H7 (cell line): ENCODE results near the gene SMG7. TPM values are rescaled to one million over a fixed set of nuclear protein-coding genes. Genes with fewer than 3 reads are reported as not detected.

Experiments
- DNase-seq: peaks from one replicate; pipeline ENCODE4 v3.0.0; 2012
- H3K27me3 ChIP-seq: 2 replicates; pipeline ENCODE4 v1.6.0; 2011; ENCODE audit warnings: mild to moderate bottlenecking, low read length; ENCODE audit not compliant: control insufficient read depth, insufficient read depth
- H3K36me3 ChIP-seq: replicated peaks from 2 replicates; pipeline ENCODE4 v1.5.1; 2011; ENCODE audit warnings: low read length; ENCODE audit not compliant: control insufficient read depth, insufficient read depth
- H3K4me3 ChIP-seq: 2 replicates; pipeline ENCODE4 v1.5.1; 2011; ENCODE audit warnings: low read depth, mild to moderate bottlenecking, control low read depth, low read length, moderate library complexity; ENCODE audit not compliant: insufficient read depth
- total RNA-seq: library from RNA; depleted of rRNA; stranded (reverse); fragments of >200 nt; shearing (Covaris generic); gene quantifications from 2 replicates; pipeline ENCODE4 v1.2.3, GENCODE V29; 2014

The SMG7 gene
- total RNA-seq, 1 experiment from 2014 or later: 37.6 TPM

DNA sequence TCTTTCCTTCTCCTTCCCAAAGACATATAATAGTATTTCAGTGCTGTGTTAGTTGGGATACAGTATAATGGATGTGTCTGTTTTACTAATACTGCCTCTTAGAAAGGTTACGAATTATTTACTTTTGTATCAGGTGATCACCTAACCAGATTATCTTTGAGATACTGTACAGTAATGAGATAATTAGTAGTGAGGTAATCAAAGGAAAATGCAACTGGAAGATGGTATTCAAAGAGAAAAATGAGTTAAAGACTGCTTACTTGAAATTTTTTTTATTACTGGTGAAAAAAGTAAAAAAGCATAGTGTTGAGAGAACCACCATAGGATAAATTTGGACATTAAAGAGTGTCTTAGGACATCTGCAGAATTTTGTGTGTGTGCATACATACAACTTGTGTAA is 10.9 kb downstream of the SMG7 start:
- Histone ChIP-seq H3K27me3 (no peaks in the 10 kb centered on the region), H3K4me3 (no peak overlapping the region), H3K36me3 (no peaks in the 10 kb centered on the region)
- DNase-seq: no peak

DNA sequence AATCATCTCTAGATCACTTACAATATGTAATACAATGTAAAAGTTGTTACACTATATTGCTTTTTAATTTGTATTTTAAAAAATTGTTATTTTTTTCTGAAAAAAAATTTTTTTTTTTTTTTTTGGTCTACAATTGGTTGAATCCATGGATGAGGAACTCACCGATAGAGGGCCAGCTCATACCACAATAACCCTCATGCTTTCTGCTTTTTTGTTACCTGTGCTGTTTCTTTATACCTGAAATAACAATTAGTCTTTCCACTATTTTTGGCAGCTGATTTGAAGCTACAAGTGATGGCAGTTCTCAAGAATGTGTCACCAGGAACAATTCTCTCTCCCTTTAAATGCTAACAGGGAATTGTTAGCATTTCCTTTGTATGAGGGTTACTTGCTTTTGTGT is 12.0 kb downstream of the SMG7 start:
- no peaks in the 10 kb centered on the region for H3K36me3 ChIP-seq
- no peak overlapping the region for H3K4me3 ChIP-seq
- H3K27me3 ChIP-seq: no peaks in the 10 kb centered on the region
- DNase-seq: no peak

DNA sequence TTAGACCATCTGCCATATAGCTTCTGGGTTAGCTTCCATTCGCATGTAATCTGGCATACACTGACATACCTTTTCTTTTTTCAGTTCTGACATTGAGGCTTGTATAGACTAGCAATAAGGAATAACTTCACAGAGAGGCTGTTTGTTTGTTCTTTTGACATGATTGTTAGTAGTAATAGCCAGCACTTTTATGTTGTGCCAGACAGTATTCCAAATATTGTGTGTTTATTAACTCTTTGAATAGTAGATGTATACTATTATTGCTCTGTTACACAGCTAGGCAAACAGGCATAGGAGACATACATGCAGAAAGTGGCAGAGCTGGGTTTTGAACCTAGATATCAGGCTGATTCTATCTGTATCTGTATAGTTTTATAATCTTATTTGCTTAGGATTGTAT is 12.6 kb downstream of the SMG7 start:
- Histone ChIP-seq H3K4me3 (no peak overlapping the region), H3K27me3 (no peaks in the 10 kb centered on the region), H3K36me3 (no peaks in the 10 kb centered on the region)
- DNase-seq: no peak

DNA sequence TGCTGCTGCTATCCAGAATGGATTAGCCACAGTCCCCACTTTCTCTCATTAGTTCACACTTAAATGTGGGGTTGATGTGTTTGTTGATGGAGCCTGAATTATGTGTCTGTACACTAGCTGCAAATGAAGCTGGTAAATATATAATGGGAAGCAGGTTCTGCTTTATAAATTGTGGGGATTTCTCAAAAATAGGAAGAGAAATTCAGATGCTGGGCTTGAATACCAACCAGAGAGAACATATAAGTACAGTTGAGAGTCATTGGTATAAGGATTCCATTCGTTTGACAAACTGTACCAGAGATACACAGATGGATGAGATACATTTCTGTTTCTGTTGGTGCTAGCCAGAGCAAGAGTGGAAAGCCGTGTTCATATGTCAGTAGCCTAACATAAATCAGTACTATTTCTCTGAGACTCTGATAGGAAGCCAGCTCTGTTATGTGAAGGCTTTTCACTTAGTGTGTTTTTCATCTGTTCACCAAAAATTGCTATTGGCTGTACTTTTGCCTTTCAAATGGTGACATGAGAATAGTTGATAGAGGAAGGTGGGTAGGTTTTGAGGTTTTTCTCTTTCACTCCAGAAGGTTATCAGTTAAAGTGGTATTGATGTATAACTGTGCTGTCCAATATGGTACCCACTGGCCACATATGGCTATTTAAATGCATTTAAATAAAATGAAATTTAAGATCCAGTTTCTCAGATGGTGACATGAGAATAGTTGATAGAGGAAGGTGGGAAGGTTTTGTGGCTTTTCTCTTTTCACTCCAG is 15.6 kb downstream of the SMG7 start:
- Histone ChIP-seq H3K36me3 (no peaks in the 10 kb centered on the region), H3K27me3 (no peaks in the 10 kb centered on the region), H3K4me3 (no peak overlapping the region)
- no peak for DNase-seq

DNA sequence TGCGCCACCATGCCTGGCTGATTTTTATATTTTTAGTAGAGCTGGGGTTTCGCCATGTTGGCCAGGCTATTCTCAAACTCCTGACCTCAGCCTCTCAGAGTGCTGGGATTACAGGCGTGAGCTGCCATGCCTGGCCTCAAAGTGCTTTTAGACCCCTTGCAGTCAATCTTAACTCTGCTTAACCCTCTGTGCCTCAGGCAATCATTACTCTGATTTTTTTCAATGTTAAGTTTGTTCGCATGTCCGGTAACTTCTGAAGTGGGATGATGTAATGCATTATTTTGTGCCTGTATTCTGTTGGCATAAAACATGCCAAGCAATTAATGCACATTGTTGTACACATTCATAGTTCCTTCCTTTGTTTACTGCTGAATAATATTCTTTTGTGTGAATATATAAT is 18.6 kb downstream of the SMG7 start:
- Histone ChIP-seq H3K36me3 (no peaks in the 10 kb centered on the region), H3K27me3 (no peaks in the 10 kb centered on the region), H3K4me3 (no peak overlapping the region)
- DNase-seq: no peak

DNA sequence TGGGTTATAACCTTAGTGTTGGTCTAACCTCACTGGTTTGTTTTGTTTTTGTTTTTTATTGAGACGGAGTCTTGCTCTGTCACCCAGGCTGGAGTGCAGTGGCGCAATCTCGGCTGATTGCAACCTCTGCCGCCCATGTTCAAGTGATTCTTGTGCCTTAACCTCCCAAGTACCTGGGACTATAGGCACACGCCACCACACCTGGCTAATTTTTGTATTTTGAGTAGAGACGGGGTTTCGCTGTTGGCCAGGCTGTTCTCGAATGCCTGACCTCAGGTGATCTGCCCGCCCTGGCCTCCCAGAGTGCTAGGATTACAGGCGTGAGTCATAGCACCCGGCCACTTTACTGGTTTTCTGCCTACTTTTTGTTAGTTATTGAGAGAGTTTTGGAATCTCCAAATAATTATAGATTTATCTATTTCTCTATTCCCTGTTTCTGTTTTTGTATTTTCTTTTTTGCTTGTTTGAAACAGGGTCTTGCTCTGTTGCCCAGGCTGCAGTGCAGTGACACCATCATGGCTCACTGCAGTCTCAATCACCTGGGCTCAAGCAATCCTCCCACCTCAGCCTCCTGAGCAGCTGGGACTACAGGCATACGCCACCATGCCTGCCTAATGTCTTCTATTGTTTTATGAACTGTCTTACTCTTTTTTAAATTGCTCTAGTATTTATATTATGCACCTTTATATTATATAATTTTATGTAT is 21.4 kb downstream of the SMG7 start:
- no peaks in the 10 kb centered on the region for H3K27me3 ChIP-seq
- H3K36me3 ChIP-seq: no peaks in the 10 kb centered on the region
- DNase-seq: no peak
- no peak overlapping the region for H3K4me3 ChIP-seq

DNA sequence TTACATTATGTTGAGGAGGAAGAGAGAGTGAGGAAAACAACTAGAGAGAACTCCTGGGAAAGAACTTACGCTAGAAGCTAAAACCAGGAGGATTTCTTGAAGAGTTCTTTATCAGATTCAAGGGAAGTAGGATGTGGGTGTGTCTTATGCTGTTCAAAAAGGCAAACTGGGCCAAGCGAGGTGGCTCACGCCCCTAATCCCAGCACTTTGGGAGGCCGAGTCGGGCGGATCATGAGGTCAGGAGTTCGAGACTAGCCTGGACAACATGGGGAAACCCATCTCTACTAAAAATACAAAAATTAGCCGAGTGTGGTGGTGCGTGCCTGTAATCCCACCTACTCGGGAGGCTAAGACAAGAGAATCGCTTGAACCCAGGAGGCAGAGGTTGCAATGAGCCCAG is 23.1 kb downstream of the SMG7 start:
- Histone ChIP-seq H3K4me3 (no peak overlapping the region), H3K36me3 (no peaks in the 10 kb centered on the region), H3K27me3 (no peaks in the 10 kb centered on the region)
- no peak for DNase-seq

DNA sequence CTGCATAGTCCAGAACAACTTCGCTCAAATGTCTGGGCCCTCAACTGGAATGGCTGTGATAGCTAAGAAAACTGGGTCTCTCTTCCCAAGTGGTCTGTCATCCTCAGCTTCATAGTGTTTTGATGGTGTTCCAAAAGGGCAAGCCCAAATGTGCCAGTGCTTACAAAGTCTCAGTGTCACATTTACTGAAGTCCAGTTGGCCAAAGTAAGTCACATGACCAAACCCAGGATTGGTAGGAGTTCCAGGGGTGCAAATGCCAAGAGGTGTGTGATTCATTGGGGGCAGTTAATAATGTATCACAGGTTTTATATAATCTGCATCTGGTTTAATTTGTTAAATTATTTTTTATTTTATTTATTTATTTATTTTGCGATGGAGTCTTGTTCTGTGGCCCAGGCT is 24.9 kb downstream of the SMG7 start:
- H3K4me3 ChIP-seq: no peak overlapping the region
- no peaks in the 10 kb centered on the region for H3K27me3 ChIP-seq
- DNase-seq: no peak

DNA sequence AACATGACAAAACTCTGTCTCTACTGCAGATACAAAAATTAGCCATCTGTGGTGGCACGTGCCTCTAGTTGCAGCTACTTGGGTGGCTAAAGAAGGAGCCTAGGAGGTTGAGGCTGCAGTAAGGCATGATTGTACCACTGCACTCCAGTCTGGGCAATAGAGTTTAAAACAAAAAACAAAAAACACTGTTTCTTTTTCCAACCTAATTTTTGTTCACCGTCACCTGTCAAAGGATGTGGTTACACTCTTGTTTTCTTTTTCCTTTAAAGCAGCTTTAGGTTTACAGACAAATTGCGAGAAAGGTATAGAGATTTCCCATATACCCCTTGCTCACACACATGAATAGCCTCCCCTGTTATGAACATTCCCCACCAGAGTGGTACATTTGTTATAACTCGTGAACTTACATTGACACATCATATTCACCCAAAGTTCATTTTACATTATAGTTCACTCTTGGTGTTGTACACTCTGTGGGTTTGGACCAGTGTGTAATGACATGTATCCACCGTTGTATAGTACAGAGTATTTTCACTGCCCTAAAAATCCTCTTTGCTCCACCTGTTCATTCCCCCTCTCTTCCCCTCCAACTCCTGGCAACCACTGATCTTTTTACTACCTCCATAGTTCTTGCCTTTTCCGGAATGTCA is 26.2 kb downstream of the SMG7 start:
- Histone ChIP-seq H3K27me3 (no peaks in the 10 kb centered on the region), H3K36me3 (no peaks in the 10 kb centered on the region), H3K4me3 (no peak overlapping the region)
- no peak for DNase-seq

More for the DNA sequence above, 24.9 kb downstream of the SMG7 start:
- no peaks in the 10 kb centered on the region for H3K36me3 ChIP-seq

DNA sequence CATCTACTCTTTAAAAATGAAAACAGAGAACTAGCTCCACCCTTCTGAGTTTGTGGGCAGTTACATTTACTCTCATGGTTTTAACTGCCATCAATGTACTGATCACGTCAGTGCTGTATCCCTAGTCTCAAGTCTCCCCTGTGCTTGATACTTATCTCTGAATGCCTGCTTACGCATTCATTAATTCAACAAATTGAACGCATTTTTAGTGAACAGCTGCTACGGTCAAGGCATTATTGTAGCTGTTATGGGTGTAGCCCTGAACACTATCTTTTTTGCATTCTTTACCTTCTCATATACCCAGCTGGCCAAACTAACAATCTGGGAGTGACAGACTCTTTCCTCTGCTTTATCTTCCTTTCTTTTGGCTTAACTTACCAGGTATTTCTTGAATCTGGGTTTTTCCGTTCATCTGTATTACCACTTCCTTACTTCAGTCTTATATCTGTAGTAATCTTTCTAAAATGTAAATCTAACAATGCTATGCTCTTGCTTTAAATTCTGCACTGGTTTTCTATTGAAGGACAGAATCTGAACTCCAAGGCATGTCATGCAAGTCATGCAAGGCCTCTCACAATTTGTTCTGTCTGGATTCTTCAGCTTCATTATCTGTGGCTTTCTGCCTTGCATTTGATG is 33.3 kb downstream of the SMG7 start:
- Histone ChIP-seq H3K4me3 (no peak overlapping the region), H3K27me3 (no peaks in the 10 kb centered on the region), H3K36me3 (no peaks in the 10 kb centered on the region)
- no peak for DNase-seq

DNA sequence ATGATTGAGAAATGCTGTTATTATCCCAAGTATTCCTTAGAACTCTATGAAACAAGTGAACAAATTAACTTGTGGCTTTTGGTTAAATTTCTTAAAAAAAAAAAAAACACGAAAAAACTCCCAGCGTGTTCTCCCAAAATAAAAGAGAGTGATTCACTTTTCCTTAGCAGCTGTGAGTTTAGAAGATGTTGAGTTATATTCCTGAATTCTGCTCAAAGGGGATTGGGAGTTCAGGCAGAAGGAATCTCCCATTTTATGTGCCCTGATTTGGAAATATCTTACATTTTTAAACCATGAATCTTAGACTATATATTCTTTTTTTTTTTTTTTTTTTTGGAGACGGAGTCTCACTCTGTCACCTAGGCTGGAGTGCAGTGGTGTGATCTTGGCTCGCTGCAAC is 34.3 kb downstream of the SMG7 start:
- no peak overlapping the region for H3K4me3 ChIP-seq

DNA sequence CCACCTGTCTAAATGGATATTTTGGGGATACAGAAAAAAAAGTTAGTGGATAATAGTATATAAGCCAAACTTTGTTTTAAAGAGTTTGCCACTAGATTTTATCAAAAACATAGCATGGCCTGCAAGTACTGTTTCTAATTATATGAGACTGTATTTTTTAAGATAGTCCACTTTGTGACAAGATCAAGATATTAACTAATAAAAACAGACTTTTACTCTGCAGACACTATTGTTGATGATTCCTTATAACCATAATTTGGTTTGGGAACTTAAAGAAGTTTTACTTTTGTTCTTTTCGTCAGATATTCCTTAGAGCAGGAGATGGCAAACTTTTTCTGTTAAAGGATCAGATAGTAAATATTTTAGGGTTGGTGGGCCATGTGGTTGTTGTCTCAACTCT is 36.4 kb downstream of the SMG7 start:
- H3K27me3 ChIP-seq: no peaks in the 10 kb centered on the region

More for the DNA sequence above, 34.3 kb downstream of the SMG7 start:
- no peak for DNase-seq
- Histone ChIP-seq H3K27me3 (no peaks in the 10 kb centered on the region), H3K36me3 (no peaks in the 10 kb centered on the region)

DNA sequence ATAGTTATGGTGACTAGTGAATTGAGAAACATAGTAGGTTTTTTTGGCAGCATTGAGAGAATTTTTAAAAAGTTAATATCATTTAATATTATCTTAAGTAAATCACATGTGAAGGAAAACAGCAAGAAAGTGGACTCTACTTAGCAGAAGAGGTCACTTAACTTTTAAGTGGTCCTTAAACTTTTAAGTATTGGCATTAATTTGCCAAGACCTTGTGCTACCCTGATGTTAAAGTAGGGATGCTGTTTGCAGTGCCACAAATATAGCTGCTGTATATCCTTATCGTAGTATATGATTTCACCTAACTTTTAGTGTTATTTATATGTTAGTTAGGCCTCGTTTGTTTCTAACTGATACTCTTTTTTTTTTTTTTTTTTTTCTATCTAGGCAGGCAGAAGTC is 40.2 kb downstream of the SMG7 start:
- Histone ChIP-seq H3K4me3 (no peak overlapping the region), H3K36me3 (no peaks in the 10 kb centered on the region; the same call in none of the 2 replicates), H3K27me3 (no peaks in the 10 kb centered on the region)
- DNase-seq: no peak

More for the DNA sequence above, 36.4 kb downstream of the SMG7 start:
- H3K36me3 ChIP-seq: no peaks in the 10 kb centered on the region
- no peak for DNase-seq
- H3K4me3 ChIP-seq: no peak overlapping the region

DNA sequence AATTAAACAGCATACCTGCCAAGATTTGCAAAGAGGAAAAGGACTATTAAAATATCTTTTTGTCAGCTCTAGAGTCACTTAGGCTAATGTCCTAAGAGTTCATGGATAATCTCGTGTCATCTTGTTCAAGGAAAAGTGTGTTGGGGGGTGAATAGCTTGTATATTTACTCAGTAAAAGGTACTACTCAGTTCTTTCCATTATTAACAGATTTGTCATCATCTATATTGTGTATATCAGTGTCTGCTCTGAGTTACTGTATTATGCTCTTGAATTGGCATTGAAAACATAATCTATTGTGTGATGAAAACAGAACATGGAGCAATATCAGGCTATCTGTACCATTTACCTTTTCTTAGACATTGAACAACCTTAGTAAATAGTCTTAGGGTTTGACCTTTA is 41.9 kb downstream of the SMG7 start:
- DNase-seq: no peak
- Histone ChIP-seq H3K36me3 (peaks cover 1% of the 10 kb centered on the region), H3K4me3 (no peak overlapping the region), H3K27me3 (no peaks in the 10 kb centered on the region)
